Measurements from ENCODE around the gene MORN1. TPM values are rescaled to one million over a fixed set of nuclear protein-coding genes. Genes with fewer than 3 reads are reported as not detected.

The MORN1 gene
- total and polyA plus RNA-seq, 2 donors (not counting 3 experiments of a cell fraction or from before 2014, with no cell fraction given): 4.3 to 6.4 TPM

DNA sequence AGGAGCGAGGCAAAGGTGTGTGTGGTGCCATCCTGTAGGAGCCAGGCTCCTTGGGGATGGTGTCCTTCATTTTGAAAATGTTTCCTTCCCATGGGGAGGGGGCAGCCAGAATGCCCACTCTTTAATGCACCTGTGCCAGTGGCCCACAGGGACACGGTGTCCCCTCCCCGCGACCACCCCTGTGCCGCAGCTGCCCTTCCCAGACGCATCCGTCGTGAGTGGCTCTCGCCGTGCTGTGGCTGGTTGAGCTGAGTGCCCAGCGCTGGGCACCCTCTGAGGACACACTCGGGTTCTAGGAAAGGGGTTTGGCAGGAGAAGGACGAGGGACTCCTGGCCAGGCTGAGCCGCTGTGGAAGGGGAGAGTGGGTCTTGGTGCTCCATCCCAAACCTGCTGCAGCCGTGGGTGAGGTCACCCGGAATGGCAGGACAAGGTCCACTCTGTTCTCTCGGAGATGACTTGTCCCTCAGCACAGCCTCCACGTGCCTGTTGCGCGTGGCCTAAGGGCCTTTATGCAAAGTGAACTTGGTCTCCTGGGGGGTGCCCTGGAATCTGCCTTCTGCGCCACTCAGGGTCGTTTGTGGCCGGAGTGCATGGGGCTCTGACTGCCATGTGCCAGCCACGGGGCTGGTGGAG is 88.9 kb downstream of the MORN1 start:
- ChIA-PET POLR2A (no interaction called here), CTCF (interaction anchor here (1.6 to 1.7 kb wide), 2 partner anchors 8 to 9 kb away, joined by 3 to 7 read pairs; no protein-coding TSS in a partner anchor)
- Histone ChIP-seq H2AFZ (ENCODE audit: low read depth, low read length) (no peak overlapping the region), H3K9me1 (replicated peaks; ENCODE audit: control insufficient read depth, extremely low read depth, insufficient read depth, low read length) (no peaks in the 10 kb centered on the region), H3K79me2 (ENCODE audit: control insufficient read depth, insufficient read depth, low read length) (peaks cover 53% of the 10 kb centered on the region), H4K20me1 (replicated peaks; ENCODE audit: control insufficient read depth, extremely low read depth, insufficient read depth, low read length) (no peaks in the 10 kb centered on the region), H3K27me3 (ENCODE audit: control insufficient read depth in 2 of 2, insufficient read depth in 2 of 2, low read length in 2 of 2) (no peaks in the 10 kb centered on the region), H3K36me3 (ENCODE audit: control insufficient read depth in 2 of 2, extremely low read depth in 1 of 2, insufficient read depth in 2 of 2, low read length in 2 of 2) (peaks cover 8 to 28% of the 10 kb centered on the region in 2 experiments), H3K4me3 (replicated peaks in 1 of 3; ENCODE audit: insufficient read depth in 1 of 3, low read depth in 1 of 3, low read length in 3 of 3) (no peak overlapping the region), H3K27ac (ENCODE audit: insufficient read depth, low read depth, low read length) (no peak overlapping the region), H3K9ac (replicated peaks; ENCODE audit: extremely low read depth, insufficient read depth, low read length) (no peak overlapping the region), H3K4me2 (ENCODE audit: insufficient read depth, low read length) (no peak overlapping the region), H3K4me1 (ENCODE audit: control insufficient read depth, extremely low read depth, insufficient read depth, low read length) (peaks cover 27% of the 10 kb centered on the region), H3K9me3 (replicated peaks; ENCODE audit: control insufficient read depth, insufficient read depth, low read length) (no peaks in the 10 kb centered on the region)
- intact Hi-C loops (cut with micrococcal nuclease) (no loop called here), dilution Hi-C loops (cut with MboI; ENCODE audit: extremely low pct_ligation_motif_present, low sequenced_read_pairs) (loop anchor here (10.0 kb wide), 1 partner anchor 88 kb away; no protein-coding TSS in a partner anchor)
- no peak for TF ChIP-seq MYC (IDR thresholded peaks at IDR 0.05; ENCODE audit: low read depth, low read length)
- TF ChIP-seq POLR2A (IDR thresholded peaks at IDR 0.05; ENCODE audit: low read depth, low read length): no peak
- TF ChIP-seq FOS (IDR thresholded peaks at IDR 0.05; ENCODE audit: borderline replicate concordance, insufficient read depth, low read length): no peak
- TF ChIP-seq MAX (IDR thresholded peaks at IDR 0.05; ENCODE audit: insufficient read depth, insufficient read length): no peak
- no peak for TF ChIP-seq GATA2 (IDR thresholded peaks at IDR 0.05; ENCODE audit: insufficient read depth, insufficient read length, low read depth, low read length)
- TF ChIP-seq CTCF (IDR thresholded peaks at IDR 0.05; ENCODE audit: extremely low read depth in 1 of 2, insufficient read depth in 1 of 2, low read depth in 1 of 2, low read length in 2 of 2): no peak
- no peak for TF ChIP-seq POLR2AphosphoS5 (IDR thresholded peaks at IDR 0.05; ENCODE audit: insufficient read depth, low read depth, low read length)
- TF ChIP-seq JUN (IDR thresholded peaks at IDR 0.05; ENCODE audit: borderline replicate concordance, insufficient read depth, insufficient read length, low read depth): no peak
- TF ChIP-seq EZH2 (IDR thresholded peaks at IDR 0.05; ENCODE audit: borderline replicate concordance, low read depth, low read length, severe bottlenecking): no peak
- no TSS peak for BruUV-seq (replicated peaks)
- no peak for FAIRE-seq
- DNase-seq (ENCODE audit: low read depth, low spot score): no peak
